HG03135 (cell line): Measurements from ENCODE around the gene USP35.
"Not testable (repeated sequence)": the region's sequence is repeated elsewhere in the genome, so short reads cannot be mapped to it uniquely, and the experiment has no call there.

ENCODE experiments used
- ATAC-seq: cut with Tn5 transposase; IDR thresholded peaks from one replicate; pipeline ENCODE4 v1.9.1; 2021; ENCODE audit warnings: mild to moderate bottlenecking, moderate library complexity; ENCODE audit not compliant: unreplicated experiment

The USP35 gene

DNA sequence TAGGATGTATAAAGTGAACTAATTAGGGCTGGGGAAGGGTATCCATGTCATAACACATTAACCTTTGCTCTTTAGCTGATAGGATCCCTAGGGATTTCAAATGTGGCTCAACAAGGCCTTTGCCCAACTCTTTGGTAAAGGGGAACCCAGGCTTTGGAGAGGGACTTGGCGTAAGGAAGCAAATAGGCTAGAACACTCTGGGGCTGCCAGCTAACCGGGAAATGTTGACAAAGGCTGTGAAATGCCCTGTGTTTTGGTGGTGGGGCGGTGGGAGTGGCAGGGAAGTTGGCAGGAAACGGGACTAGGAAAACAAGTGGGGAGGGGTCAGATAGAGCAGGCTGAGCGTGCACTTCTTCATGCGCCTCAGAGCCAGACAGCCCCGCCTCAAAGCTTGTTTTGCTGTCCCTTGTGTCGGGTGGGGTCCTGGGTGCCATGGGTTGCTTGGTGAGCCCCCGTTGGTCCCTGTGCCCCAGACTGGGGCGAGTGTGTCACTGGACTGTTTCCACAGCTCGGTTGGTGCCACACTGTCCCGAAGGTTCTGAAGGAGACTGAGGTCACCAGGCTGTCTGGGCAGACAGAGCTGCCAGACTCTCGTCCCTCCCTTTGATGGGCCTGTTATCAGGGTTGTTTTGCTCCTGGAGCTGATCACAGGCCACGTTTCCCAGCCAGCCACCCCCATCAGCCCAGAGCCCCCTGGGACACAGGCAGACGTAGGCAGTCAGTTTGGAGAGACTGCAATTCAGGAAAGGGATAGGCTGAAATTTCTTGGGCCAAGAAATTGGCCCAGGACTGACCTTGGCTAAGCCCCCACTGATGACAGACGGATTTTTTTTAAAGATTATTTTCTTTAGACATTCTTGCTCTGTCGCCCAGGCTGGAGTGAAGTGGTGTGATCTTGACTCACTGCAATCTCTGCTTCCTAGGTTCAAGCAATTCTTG, 19.9 kb upstream of the USP35 start:
- ATAC-seq = no peak

DNA sequence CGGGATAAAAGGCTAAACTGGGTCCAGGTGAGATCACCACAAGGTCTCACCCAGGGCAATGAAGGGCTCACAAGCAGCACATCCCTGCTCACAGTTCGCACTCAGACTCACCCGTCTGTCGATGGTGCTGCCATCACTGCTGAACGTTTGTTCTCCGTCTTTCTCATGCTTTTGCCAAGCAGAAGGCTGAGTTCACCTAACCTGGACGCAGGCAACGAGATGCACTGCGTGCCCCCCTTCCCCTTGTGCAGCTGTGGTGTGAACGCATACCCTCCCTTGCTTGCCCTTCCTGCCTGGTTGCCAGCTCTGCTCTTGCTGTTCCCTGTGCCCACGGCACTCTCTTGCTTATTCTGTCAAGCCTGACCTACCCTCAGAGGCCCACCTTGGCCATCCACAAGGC, 18.3 kb upstream of the USP35 start:
- ATAC-seq = no peak

DNA sequence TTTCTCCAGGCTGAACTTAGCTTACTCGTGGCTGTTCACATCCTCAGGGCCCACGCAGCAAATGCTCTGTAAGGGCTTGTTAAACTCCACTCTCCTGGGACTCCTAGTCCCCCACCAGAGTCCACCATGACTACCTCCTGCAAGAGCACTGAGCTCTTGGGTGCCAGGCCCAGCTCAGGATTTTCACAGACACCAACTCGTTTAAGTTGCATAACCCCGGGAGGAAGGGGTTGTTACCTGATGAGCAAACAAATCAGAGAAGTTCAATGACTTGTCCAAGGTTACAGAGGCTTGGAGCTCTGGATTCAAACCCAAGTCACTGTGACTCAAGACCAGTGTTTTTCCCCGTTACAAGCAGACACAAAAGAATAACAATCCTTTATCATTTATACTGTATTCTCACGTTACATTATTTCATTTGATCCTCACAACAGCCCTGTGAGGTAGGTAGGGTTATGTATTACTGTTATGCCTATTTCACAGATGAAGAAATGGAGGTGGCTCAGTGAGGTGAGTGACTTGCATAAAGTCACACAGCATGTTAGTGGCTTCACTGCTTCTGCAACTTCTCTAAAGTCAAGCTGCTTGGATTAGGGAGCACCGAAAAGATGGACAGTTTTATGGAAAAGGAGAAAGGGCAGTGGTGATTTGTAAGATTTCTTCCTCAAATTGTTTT, 17.7 kb upstream of the USP35 start:
- no peak for ATAC-seq

DNA sequence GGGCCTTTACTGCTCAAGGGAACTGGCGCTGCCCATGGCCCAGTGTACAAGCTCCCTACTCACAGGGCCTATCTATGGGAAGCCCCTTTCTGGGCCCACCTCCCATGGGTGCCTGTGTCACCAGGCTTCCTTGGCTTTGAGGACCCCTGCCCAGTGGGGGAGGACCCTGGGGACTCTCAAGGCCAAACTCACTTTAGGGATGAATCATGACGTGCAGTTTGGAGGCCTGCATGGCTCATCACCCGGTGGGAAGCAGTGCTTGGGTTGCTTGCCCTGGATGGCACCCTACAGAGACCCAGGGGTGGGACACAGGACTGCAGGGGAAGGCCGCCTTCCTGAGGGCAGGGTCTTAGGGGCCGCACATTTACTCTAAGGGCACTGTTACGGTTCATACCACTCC, 16.8 kb upstream of the USP35 start:
- ATAC-seq = no peak

DNA sequence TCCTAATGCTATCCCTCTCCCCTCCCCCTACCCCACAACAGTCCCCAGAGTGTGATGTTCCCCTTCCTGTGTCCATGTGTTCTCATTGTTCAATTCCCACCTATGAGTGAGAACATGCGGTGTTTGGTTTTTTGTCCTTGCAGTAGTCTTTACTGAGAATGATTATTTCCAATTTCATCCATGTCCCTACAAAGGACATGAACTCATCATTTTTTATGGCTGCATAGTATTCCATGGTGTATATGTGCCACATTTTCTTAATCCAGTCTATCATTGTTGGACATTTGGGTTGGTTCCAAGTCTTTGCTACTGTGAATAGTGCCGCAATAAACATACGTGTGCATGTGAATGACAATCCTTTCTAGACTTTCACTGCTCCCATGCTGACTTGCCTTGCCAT, 12.9 kb upstream of the USP35 start:
- ATAC-seq = not testable (repeated sequence)

DNA sequence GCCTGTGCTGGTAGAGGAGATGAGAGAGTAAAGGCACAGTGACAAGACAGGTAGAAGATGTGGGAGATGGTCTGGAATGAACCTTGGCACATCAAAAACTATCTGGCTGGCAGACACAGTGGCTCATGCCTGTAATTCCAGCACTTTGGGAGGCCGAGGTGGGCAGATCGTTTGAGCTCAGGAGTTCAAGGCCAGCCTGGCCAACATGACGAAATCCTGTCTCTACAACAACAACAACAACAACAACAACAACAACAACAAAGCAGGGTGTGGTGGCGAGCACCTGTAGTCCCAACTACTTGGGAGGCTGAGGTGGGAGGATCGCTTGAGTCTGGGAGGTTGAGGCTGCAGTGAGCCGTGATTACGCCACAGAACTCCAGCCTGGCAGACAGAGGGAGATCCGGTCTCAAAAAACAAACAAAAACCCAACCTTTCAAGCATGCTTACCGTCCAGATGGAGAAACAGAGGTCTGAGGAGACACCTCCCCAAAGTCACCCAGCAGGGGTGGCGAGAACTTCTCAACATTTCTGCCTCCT, 12.0 kb upstream of the USP35 start:
- no peak for ATAC-seq

DNA sequence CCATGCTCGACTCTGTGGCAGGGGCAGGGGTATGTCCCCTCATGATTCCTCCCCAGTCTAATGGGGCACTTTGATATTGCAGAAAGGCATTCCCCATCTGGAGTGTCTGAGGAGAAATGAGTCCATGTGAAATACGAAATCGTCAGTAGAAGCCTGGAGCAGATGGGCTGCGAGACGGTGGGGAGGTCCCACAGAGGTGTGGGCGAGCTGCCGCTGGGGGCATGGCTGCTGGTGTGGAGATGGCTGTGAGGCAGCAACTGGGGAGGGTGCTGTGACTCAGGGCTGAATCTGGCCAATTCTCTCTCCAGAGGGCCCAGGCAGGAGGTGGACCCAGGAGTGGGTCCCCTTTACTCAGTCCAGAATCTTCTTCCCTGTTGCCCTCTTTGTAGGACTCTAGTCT, 11.5 kb upstream of the USP35 start:
- no peak for ATAC-seq

DNA sequence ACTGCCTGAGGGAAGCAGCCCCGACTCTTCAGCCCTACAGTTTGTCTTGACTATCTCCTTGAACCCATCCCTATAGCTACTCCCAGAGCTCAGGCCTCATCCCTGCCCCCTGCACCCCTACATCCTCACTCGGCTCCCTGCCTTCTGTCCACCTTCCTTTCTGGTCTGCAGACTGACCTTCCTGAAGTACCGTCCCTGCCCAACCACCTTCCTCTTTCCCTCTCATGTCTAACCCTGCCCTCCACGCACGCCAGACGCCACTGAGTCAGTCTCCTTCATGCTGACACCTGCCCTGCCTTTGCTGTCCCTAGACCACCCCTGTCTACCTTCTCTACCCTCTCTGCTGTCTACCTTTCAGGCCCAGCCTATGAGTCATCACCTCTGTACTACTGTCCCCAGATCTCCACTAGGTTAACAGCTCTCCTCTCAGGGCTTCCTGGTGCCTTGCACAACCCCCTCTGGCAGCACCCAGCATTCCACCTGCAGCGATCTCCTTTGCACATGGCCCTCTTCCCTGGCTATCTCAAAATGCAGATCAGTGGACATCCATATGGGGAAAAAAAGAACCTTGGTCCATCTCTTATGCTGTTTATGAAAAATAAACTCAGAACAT, 9.2 kb upstream of the USP35 start:
- ATAC-seq = no peak

DNA sequence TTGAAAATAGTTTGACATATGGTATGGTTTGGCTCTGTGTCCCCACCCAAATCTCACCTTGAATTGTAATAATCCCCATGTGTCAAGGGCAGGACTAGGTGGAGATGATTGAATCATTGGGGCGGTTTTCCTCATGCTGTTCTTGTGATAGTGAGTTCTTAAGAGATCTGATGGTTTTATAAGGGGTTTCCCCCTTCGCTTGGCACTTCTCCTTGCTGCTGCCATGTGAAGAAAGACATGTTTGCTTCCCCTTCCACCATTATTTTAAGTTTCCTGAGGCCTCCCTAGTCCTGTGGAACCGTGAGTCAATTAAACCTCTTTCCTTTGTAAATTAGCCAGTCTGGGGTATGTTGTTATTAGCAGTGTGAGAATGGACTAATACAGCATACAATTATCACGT, 8.0 kb upstream of the USP35 start:
- ATAC-seq = no peak

DNA sequence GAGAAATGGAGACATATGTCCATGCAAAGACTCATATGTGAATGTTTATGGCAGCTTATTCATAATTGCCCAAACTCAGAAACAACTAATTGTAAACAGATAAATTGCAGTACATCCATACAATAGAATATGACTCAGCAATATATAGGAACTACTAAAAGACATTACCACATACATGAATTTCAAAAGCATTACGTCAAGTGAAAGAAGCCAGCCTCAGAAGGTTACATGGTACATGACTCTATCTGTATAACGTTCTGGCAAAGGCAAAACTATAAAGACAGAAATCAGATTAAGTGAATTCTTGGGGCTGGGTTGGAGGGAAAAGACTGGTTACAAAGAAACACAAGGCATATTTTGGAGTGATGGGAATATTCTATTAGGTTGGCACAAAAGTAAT, 7.5 kb upstream of the USP35 start:
- no peak for ATAC-seq

DNA sequence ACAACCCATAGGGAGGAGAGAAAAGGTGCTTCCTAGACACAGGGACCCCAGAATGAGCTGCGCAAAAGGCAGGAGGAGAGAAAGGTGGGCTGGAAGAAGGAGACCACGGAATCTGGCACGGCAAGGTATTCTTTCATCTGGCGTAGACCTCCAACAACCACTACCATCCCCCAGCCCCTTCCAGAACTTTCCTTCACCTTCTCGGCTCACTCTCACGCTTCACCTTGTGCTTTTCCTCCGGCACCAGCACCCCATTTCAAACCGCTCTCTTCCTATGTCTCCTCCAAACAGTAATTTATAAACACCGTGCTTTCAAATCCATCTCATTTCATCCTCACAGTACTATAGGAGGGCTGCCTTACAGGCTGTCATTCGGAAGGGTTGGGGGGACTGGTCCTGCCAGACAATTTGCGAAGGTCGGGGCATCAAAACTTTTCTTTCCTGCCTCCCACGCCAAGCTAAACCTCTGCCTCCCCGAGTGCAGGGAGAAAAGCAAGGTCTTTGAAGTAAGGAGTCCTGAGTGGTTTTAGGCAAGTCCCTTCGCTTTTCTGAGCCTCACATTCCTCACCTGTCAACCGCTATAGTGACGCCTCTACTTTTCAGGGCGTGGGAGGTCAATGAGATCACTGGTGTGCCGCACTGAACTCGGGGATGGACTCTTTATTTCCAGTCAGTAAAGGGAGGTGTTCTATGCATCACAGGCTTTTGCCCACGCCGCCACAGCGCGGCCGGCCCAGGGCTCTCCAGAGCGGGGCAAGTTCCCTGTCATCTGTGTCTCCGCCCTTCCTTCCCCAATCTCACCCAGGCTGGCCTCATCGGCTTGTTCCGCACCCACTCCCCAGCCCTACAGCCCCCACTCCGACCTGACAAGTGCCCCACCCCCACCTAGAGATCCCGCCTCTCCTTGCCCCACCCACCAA, 1.1 kb upstream of the USP35 start:
- peak; percentile 11 for ATAC-seq

DNA sequence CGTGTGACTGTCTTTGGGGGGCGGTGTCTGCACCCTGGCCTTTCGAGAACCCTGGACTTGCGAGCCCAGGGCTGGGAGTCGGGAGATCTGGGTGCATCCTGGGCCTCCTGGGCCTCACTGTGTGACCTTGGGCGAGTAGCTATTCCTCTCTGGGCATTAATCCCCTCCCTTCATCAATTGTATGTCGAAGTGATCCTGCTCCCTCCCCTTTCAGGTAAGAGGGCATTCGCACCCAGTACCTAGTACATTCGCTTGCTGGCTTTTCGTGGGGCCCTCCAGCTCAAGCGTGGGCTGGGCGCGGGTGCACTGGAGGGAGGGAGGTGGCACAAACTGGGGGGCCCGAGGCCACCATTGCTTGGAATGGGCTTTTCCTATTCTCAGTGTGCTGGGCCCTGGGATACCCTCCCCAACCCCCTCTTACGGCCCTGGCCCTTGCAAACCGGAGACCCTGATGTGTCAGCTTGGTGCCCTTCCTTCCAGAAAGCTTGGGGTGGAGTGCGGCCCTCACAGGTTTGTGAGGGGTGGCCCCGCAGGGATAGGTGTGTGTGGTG, 530 bp downstream of the USP35 start:
- ATAC-seq = no peak

DNA sequence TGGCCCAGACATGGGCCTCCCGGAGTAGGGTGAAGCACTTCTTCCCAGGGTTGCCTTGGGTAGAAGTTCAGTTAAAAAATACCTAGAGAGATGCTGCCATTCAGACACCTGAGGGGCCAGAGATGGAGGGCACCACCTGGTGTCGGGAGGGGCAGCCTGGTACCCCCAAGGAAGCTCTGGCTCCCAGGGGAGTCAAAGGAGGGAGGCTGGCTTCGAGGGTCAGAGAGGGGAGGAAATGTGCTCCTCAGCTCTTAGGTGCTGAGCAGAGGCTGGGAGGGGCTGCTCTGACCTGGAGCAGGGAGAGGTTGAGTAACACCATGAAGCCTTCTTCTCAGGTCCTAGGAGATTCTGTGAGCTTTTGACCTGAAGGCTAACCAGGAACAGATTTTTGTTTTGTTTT, 1.1 kb downstream of the USP35 start:
- ATAC-seq = no peak

DNA sequence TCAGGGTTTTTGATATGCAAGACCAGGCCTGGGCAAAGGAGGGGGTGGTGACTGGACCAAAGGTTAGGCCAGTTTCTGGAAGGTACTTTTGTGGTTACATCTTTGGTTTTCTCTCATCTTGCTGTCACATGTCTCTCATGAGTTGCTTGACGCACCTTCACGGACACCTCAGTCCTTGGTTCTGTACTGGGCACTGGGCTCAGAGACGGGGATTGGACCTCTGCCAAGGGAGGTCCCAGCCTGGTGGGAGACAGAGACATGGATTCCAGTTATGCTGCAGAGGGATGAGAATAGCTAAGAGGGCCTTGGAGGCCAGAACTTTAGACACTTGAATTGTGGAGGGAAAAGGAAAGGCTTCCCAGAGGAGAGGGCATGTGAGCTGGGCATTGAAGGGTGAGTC, 1.7 kb downstream of the USP35 start:
- ATAC-seq = no peak

DNA sequence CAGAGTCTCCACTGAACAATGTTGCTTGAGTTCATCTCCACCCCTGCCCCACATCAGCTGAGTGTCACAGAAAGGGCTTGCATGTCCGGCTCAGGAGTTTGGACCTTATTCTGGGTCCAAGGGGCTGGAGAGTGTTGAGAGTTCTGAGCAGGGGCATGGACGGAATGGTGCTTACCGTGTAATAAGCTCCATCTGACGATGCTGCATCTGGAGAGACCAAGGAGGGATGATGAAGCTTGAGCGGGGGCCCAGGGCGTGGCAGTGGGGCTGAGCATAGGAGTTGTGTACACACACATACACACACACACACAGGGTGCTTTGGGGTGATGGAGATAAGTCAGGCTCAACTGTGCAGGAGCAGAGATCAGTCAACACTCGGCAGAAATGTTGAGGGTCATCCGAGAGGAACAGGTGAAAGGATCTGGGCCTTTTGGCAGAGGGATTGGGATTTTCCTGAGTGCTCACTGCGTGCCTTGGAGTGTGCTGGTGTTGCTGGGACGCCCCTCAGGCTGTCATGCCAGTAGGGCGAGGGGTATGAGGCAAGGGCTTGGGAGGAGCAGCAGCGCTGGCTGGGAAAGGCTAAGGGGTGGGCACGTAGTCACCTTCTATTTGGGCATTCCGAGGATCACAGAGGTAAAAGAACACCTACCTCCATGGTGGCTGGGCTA, 2.3 kb downstream of the USP35 start:
- no peak for ATAC-seq

DNA sequence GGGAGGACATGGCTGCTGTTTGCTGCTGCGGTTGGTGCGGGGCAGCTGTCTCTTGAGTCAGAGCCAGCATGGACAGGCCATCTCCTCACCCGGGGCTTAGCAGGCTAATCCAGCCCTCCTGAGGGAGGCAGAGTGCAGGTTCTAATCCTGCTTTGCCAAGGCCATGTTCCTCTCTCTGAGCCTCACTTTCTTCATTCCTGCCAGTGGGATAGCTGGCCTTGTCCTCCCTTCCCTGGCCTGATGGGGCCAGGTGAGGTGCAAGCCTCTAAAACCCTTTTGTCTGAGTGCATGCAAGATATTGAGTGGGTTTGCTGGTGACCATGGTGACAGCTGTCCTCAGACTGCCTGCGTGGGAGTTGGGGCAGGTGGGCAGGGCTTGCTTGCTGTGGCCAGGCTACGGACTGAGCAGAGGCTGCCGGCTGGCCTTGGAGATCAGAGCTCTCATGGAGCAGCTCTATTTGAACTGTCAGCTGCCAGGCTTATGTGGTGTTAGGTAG, 3.6 kb downstream of the USP35 start:
- ATAC-seq = no peak

DNA sequence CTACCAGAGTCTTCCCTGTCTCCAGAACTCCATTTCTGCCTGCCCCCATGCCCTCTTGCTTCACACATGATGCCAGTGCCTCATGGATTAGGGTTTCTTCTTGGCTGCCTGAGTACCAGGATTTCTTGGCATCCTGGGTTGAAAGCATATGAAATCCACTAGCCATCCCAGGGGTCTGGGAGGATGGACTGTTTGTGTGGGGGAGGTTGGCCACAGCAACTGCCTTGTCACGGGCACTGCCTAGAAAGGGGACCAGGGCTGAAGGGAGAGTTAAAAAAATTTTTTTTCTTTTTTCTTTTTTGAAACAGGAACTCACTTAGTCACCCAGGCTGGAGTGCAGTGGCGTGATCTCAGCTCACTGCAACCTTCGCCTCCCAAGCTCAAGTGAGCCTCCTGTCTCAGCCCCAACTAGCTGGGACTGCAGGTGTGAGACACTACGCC, 4.2 kb downstream of the USP35 start:
- ATAC-seq = no peak

DNA sequence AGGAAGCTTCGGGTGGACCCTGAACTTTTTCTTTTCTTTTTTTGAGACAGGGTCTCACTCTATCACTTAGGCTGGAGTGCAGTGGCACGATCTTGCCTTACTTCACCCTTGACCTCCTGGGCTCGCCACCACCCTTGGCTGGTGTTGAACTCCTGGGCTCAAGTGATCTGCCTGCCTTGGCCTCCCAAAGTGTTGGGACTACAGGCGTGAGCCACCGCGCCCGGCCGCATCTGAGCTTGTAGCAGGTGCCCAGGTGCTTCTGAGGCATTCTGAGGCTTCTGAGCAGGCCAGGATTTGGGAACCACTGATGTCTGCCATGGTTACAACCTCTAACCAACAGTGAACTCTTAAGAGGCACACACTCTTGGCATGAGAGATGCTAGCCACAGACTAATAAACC, 5.1 kb downstream of the USP35 start:
- no peak for ATAC-seq

DNA sequence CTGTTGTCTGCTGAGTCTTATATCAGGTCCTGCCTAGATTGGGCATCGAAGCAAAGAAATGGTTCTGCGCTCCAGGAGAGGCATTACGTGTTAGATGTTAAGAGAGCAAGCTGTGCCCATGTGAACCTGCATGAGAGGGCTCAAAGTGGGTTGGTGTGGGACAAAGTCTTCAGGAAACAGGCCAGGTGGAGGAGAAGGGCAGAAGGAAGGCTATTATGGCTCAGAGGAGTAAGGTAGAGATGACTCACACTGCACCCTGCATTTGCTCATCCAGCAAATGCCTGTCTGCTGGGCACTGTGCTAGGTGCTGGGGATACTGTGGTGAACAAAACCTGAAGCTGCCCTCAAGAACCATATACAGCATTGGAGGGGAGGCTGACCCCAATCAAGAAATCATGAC, 5.8 kb downstream of the USP35 start:
- no peak for ATAC-seq
